HepG2 (cell line): ENCODE measurements around the gene TPRN. TPM values are rescaled to one million over a fixed set of nuclear protein-coding genes. Genes with fewer than 3 reads are reported as not detected.

Experiments
- BCL6 ChIP-seq: IDR thresholded peaks from 2 replicates; pipeline ENCODE4 v1.6.1; 2016; ENCODE audit warnings: missing genetic modification reagents, missing compliant biosample characterization
- CENPT ChIP-seq: sonication (generic); formaldehyde crosslinking; IDR thresholded peaks from 2 replicates; pipeline ENCODE4 v1.8.0; 2022; ENCODE audit warnings: low read depth, mild to moderate bottlenecking, moderate library complexity, missing genetic modification reagents
- FOXO1 ChIP-seq: sonication (generic); formaldehyde crosslinking; IDR thresholded peaks from 2 replicates; pipeline ENCODE4 v1.4.0; 2020; ENCODE audit warnings: missing genetic modification reagents
- HIVEP1 ChIP-seq: sonication (generic); formaldehyde crosslinking; IDR thresholded peaks from 2 replicates; pipeline ENCODE4 v1.4.0; 2020; ENCODE audit warnings: mild to moderate bottlenecking, missing genetic modification reagents
- HOXA3 ChIP-seq: sonication (generic); formaldehyde crosslinking; IDR thresholded peaks from 2 replicates; pipeline ENCODE4 v1.5.0; 2020; ENCODE audit warnings: missing genetic modification reagents
- KAT8 ChIP-seq: IDR thresholded peaks from 2 replicates; pipeline ENCODE4 v1.6.1; 2016; ENCODE audit warnings: missing genetic modification reagents, missing compliant biosample characterization
- KDM3A ChIP-seq: IDR thresholded peaks from 2 replicates; pipeline ENCODE4 v1.6.1; 2018; ENCODE audit warnings: low read depth, missing compliant biosample characterization
- MED1 ChIP-seq: sonication (generic); formaldehyde crosslinking; IDR thresholded peaks from 2 replicates; pipeline ENCODE4 v1.4.0; 2020; ENCODE audit warnings: missing genetic modification reagents
- NCOA2 ChIP-seq: sonication (generic); formaldehyde crosslinking; IDR thresholded peaks from 2 replicates; pipeline ENCODE4 v1.8.0; 2022; ENCODE audit warnings: inconsistent platforms
- SIN3A ChIP-seq: IDR thresholded peaks from 2 replicates; pipeline ENCODE4 v1.6.1; 2011; ENCODE audit warnings: low read depth, mild to moderate bottlenecking, control low read depth, low read length, borderline replicate concordance
- TFE3 ChIP-seq: IDR thresholded peaks from 2 replicates; pipeline ENCODE4 v1.6.1; 2016
- ZFP37 ChIP-seq: sonication (generic); formaldehyde crosslinking; IDR thresholded peaks from 2 replicates; pipeline ENCODE4 v1.4.0; 2020; ENCODE audit warnings: missing genetic modification reagents, borderline replicate concordance
- ZFY ChIP-seq: sonication (generic); formaldehyde crosslinking; IDR thresholded peaks from 2 replicates; pipeline ENCODE4 v1.4.0; 2020; ENCODE audit warnings: missing genetic modification reagents
- ZHX1 ChIP-seq: sonication (generic); formaldehyde crosslinking; IDR thresholded peaks from 2 replicates; pipeline ENCODE4 v1.8.1; 2022; ENCODE audit warnings: low read depth, mild to moderate bottlenecking, missing genetic modification reagents
- ZNF18 ChIP-seq: sonication (generic); formaldehyde crosslinking; IDR thresholded peaks from 2 replicates; pipeline ENCODE4 v1.8.0; 2022; ENCODE audit warnings: mild to moderate bottlenecking, missing genetic modification reagents; ENCODE audit not compliant: insufficient replicate concordance
- ZNF569 ChIP-seq: sonication (generic); formaldehyde crosslinking; IDR thresholded peaks from 2 replicates; pipeline ENCODE4 v1.5.0; 2020; ENCODE audit warnings: mild to moderate bottlenecking, missing genetic modification reagents, moderate library complexity, borderline replicate concordance
- ZNF570 ChIP-seq: sonication (generic); formaldehyde crosslinking; IDR thresholded peaks from 2 replicates; pipeline ENCODE4 v1.4.0; 2020; ENCODE audit warnings: mild to moderate bottlenecking, missing genetic modification reagents, borderline replicate concordance
- ZNF589 ChIP-seq: sonication (generic); formaldehyde crosslinking; conservative IDR thresholded peaks from 2 replicates; pipeline ENCODE4 v1.8.0; 2022; ENCODE audit warnings: mild to moderate bottlenecking, moderate library complexity, missing genetic modification reagents
- ZNF704 ChIP-seq: sonication (generic); formaldehyde crosslinking; IDR thresholded peaks from 2 replicates; pipeline ENCODE4 v1.8.1; 2023; ENCODE audit warnings: mild to moderate bottlenecking, inconsistent platforms, moderate library complexity, missing genetic modification reagents, borderline replicate concordance
- ZNF737 ChIP-seq: sonication (generic); formaldehyde crosslinking; IDR thresholded peaks from 2 replicates; pipeline ENCODE4 v1.5.0; 2020; ENCODE audit warnings: missing genetic modification reagents, mild to moderate bottlenecking, borderline replicate concordance
- ZNF747 ChIP-seq: sonication (generic); formaldehyde crosslinking; IDR thresholded peaks from 2 replicates; pipeline ENCODE4 v1.8.1; 2023; ENCODE audit warnings: missing genetic modification reagents, mild to moderate bottlenecking, borderline replicate concordance
- ZNF772 ChIP-seq: sonication (generic); formaldehyde crosslinking; IDR thresholded peaks from 2 replicates; pipeline ENCODE4 v1.5.0; 2020; ENCODE audit warnings: mild to moderate bottlenecking, missing genetic modification reagents
- ZNF891 ChIP-seq: sonication (generic); formaldehyde crosslinking; IDR thresholded peaks from 2 replicates; pipeline ENCODE4 v1.5.0; 2020; ENCODE audit warnings: mild to moderate bottlenecking, missing genetic modification reagents
- polyA plus RNA-seq, 8 experiments: library from polyadenylated mRNA; depleted of rRNA in 3 of 8; stranded (reverse) in 7 of 8; unstranded in 1 of 8; fragments of >200 nt; fragmentation: Illumina TruSeq in 4 of 8; extraction: Trizol in 4 of 8; gene quantifications; 2 replicates each; pipeline versions ENCODE4 v1.2.1 to v1.2.3, GENCODE V29; 2011 to 2016; ENCODE audit warnings: low read depth in 4 of 8, missing spikeins in 1 of 8, mixed read lengths in 1 of 8; ENCODE audit not compliant: insufficient read depth in 1 of 8
- total RNA-seq, 5 experiments: library from RNA; depleted of rRNA; stranded (reverse); fragments of >200 nt; fragmentation: Illumina TruSeq; extraction: Trizol; gene quantifications; 2 replicates each; pipeline ENCODE4 v1.2.3, GENCODE V29; 2016; ENCODE audit warnings: low read depth in 1 of 5

Gene TPRN
- total and polyA plus RNA-seq, 2 of the 13 experiments (the other 11 are each of a cell fraction or from before 2014, with no cell fraction given): 10.1 to 19.2 TPM

GRCh38 chr9:137227054-137227852 lies 26.7 kb upstream of the TPRN start, which contains the start of gene RNF224 (continued):
- TF ChIP-seq TFE3 (CRISPR knock-in tag): 0 out of 2 replicates have a peak, but pooled peaks have one; percentile 15
- TF ChIP-seq MED1 (CRISPR knock-in tag): peak; percentile 46
- TF ChIP-seq ZNF704 (CRISPR knock-in tag): no peak
- TF ChIP-seq ZNF570 (CRISPR knock-in tag): no peak
- TF ChIP-seq CENPT (CRISPR knock-in tag): no peak
- no peak for TF ChIP-seq BCL6 (CRISPR knock-in tag)
- 0 out of 2 replicates have a peak, but pooled peaks have one; percentile 20 for TF ChIP-seq KDM3A (CRISPR knock-in tag)
- peak; percentile 68; the same call in 1 of the 2 replicates for TF ChIP-seq ZNF891 (CRISPR knock-in tag)
- TF ChIP-seq ZNF569: no peak
- TF ChIP-seq ZHX1 (CRISPR knock-in tag): no peak
- TF ChIP-seq HOXA3 (CRISPR knock-in tag): 0 out of 2 replicates have a peak, but pooled peaks have one; percentile 25
- TF ChIP-seq ZNF737 (CRISPR knock-in tag): no peak
- no peak for TF ChIP-seq ZNF18 (CRISPR knock-in tag)
- no peak for TF ChIP-seq KAT8
- TF ChIP-seq ZNF747 (CRISPR knock-in tag): no peak
- TF ChIP-seq FOXO1: peak; percentile 29; the same call in 1 of the 2 replicates
- no peak for TF ChIP-seq SIN3A
- no peak for TF ChIP-seq ZNF589 (CRISPR knock-in tag)
- no peak for TF ChIP-seq HIVEP1 (CRISPR knock-in tag)
- TF ChIP-seq ZNF772 (CRISPR knock-in tag): peak; percentile 10; the same call in 1 of the 2 replicates
- peak; percentile 20; the same call in 1 of the 2 replicates for TF ChIP-seq ZFY (CRISPR knock-in tag)
- TF ChIP-seq NCOA2 (CRISPR knock-in tag): no peak
- no peak for TF ChIP-seq ZFP37
